Left cardiac atrium (tissue), 4 donors: ENCODE data around the gene HES6. TPM values are rescaled to one million over a fixed set of nuclear protein-coding genes. Genes with fewer than 3 reads are reported as not detected.
"Not testable (repeated sequence)": the region's sequence is repeated elsewhere in the genome, so short reads cannot be mapped to it uniquely, and the experiment has no call there.

Experiments
- ATAC-seq, 2 donors: fragments of 200-7000 bp; cut with Tn5 transposase; one replicate each; pipeline ENCODE4 v1.9.1; 2020; ENCODE audit warnings: mild to moderate bottlenecking in 2 of 2, moderate library complexity in 2 of 2
- DNase-seq: peaks from one replicate; pipeline ENCODE4 v3.0.0-alpha.2; 2020
- intact Hi-C, 2 donors: fragments of 100-400 bp; cut with DNase I; formaldehyde crosslinking; loops; one replicate each; pipeline versions ENCODE4 v1.14.1 to v1.15.1; 2022 to 2023
- total RNA-seq, 2 donors: library from RNA; stranded (reverse); fragmentation: NEBNext Ultra II Directional; extraction: Animal tissue kit (Norgen Biotek cat#: 25700); gene quantifications; one replicate each; pipeline ENCODE4 v1.2.1, GENCODE V29; 2021
- donor health status: DM: no; HTN: yes; CAD: no.
- donor health status: DM: no; HTN: yes; CAD: no; lungs with severe emphysema.
- donor health status: DM: yes; HTN: yes; CAD: no.
- donor health status: Dilated cardiomyopathy.

The HES6 gene
- total RNA-seq, 2 donors from 2014 or later, result 3.8 to 4.3 TPM

DNA sequence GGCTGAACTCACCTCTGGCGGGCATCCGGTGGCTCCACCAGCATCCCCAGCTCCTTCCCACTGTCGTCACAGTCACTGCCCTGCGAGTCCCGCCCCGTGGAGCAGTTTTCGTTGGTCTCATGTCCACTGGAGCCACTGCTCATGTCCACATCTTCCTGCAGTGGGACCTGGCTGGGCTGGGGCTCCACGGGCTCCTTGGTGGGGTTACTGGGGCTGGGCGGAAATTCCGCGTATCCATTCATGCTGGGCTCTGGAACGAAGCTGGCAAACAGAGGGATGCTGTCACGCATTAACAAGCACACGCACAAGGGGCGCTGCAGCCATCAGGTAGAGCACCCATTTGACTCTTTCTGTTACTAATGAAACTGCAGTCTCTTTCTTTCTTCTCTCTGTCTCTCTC is 37.9 kb upstream of the HES6 start:
- intact Hi-C loops, result no loop called here
- ATAC-seq (no peak), DNase-seq (no peak)

DNA sequence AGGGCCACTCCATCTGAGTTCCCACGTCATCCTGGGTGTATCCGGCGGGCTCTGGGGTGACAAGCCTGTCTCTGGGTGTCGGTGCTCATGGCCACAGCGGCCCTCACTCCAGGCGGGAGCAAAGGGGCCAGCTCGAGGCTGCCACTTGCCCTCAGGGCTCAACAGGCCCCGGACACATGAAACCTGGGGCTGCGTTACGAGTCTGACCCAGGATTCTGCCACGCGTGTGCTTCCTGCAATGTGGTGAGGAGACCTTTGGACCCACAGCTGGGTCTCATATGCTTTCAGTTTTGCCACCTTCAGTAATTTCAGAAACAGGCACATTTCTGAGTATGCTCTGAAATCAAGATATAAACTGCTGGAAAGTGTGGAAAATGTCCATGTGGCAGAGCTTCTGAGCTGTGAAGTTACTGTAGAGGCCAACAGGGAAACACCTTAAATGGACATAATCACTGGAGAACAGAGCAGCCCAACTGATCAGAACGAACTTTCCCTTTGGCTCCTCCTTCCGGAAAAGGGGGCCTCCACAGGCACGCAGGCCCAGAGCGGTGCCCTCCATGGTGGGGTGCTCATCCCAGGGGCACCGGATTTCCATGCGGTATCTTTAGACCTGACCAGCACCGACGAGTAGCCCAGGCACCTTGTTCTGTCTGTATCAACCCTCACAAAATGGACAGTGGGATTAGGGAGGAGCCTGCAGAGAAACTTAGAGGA is 34.5 kb upstream of the HES6 start:
- ATAC-seq, result no peak
- intact Hi-C loops, result no loop called here
- DNase-seq, result peak; percentile 13

- intact Hi-C loops, result not testable (repeated sequence)
These were observed 33.6 kb upstream of the HES6 start for GRCh38 chr2:238273433-238273832.

DNA sequence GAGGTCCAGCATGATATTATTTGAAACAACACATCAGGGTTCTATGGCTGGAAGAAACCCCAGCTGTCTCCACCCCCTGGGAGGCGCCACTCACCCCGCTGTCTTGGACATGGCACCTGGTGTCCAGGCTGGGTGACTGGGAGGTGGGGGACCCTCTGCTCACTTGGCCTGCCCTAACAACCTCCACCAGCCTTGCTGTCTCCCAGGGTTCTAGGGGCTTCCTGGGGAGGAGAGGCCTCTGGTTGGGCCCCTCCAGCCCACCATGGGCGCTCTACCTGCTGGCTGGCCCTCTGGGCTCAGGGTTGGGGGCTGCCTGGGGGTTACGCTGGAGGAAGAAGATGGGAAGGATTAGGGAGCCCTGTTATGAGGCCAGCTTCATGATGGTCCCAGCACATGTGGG is 32.3 kb upstream of the HES6 start:
- ATAC-seq (no peak), DNase-seq (peak; percentile 8)
- intact Hi-C loops, result no loop called here

More at GRCh38 chr2:238273433-238273832, 33.6 kb upstream of the HES6 start:
- DNase-seq, result peak; percentile 6
- not testable (repeated sequence) for ATAC-seq

GRCh38 chr2:238271686-238272085 is 31.8 kb upstream of the HES6 start:
- intact Hi-C loops, DNase-seq, ATAC-seq: not testable (repeated sequence)

- DNase-seq, result no peak
- intact Hi-C loops, result no loop called here
- no peak for ATAC-seq
These were observed 31.3 kb upstream of the HES6 start for GRCh38 chr2:238271061-238271554.

- intact Hi-C loops, result no loop called here
- ATAC-seq, result no peak
- peak; percentile 12 for DNase-seq
These were observed 30.8 kb upstream of the HES6 start for GRCh38 chr2:238270606-238271005.

DNA sequence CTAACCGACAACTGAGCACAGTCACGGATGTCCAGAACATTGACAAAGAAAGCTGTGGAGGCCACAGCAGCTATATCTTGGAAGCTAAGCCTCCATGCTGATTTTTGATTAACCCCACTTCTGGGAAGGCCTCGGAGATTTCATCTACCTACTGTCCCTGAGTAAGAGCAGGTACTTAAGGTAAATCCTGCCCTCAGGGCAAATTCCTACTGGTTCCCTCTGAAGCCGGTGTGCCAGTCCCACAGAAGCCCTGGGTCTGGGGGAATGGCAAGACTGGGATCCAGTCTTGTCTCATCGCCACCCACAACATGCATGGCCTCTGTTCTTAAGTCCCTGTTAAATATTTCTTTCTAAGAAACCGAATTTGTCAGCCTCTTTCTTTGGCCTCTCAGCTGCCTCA is 29.9 kb upstream of the HES6 start:
- peak; percentile 2 for DNase-seq
- intact Hi-C loops, result loop anchor here in 1 of 2 donors (10.0 kb wide), 1 partner anchor 345 kb away; no protein-coding TSS in a partner anchor
- ATAC-seq, result no peak

DNA sequence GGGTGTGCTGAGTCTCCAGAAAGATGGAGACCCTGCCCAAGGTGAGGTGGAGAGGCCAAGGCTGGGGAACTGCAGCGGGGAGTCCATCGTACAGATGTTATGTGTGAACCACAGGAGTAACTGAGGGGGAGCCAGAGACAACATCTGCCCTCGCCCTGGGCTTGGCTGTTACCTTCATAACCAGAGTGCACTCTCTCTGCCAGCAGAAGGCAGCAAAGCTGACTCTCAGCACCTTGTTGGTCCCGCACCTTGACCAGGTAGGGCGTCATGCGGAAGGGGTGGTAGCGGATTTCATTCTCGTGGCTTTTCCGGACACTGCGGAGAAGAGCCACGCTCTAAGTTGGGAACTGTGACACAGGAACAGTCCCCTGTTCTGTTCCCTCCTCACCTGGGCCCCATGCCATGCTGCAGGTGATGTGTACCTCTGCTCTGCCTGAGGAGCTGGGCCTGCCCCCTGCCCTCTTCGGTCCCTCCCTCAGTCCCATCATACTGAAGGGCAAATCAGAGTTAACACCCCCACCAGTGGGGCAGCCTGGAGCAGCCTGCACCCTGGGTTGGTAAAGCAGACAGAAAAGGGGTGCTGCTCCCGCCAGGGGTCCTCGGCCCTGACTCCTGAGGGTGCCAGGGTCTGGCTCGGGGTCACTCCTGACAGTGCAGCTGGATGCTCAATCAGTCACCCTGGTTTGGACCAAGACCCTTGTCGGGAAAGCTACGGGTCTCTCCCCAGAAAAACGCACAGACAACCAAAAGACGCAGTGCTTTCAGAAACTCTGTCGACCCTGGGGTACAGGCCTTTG is 28.2 kb upstream of the HES6 start:
- intact Hi-C loops, result loop anchor here in 1 of 2 donors (10.0 kb wide), 1 partner anchor 343 kb away; no protein-coding TSS in a partner anchor
- DNase-seq (peak; percentile 10), ATAC-seq (no peak)

GRCh38 chr2:238267341-238267710 is 27.5 kb upstream of the HES6 start:
- ATAC-seq, result no peak
- intact Hi-C loops, result loop anchor here in 1 of 2 donors (10.0 kb wide), 1 partner anchor 343 kb away; no protein-coding TSS in a partner anchor
- no peak for DNase-seq

DNA sequence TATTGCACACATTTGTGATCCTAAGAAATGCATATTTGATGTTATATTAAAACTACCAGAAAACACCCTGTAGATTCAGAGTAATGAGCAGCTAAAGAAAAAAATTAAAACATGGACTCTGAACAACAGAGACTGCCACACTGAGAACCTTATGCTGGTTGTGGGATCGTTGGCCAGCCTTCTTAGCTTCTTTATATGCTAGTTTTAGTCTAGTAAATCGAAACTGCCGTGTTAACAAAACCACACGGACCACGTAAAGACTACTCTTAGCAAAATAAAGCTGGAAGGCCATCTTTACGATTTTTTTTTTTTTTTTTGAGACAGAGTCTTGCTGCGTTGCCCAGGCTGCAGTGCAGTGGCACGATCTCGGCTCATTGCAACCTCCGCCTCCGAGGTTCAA is 25.8 kb upstream of the HES6 start:
- DNase-seq (no peak), ATAC-seq (no peak)
- intact Hi-C loops, result loop anchor here in 1 of 2 donors (10.0 kb wide), 1 partner anchor 341 kb away; no protein-coding TSS in a partner anchor

GRCh38 chr2:238264072-238264460 is 24.2 kb upstream of the HES6 start:
- DNase-seq (peak; percentile 20), ATAC-seq (no peak)
- intact Hi-C loops, result loop anchor here (5.0 to 10.0 kb wide), 2 partner anchors 339 to 407 kb away; partner anchors contain the start of gene RAMP1 (in 2 of the 2)

DNA sequence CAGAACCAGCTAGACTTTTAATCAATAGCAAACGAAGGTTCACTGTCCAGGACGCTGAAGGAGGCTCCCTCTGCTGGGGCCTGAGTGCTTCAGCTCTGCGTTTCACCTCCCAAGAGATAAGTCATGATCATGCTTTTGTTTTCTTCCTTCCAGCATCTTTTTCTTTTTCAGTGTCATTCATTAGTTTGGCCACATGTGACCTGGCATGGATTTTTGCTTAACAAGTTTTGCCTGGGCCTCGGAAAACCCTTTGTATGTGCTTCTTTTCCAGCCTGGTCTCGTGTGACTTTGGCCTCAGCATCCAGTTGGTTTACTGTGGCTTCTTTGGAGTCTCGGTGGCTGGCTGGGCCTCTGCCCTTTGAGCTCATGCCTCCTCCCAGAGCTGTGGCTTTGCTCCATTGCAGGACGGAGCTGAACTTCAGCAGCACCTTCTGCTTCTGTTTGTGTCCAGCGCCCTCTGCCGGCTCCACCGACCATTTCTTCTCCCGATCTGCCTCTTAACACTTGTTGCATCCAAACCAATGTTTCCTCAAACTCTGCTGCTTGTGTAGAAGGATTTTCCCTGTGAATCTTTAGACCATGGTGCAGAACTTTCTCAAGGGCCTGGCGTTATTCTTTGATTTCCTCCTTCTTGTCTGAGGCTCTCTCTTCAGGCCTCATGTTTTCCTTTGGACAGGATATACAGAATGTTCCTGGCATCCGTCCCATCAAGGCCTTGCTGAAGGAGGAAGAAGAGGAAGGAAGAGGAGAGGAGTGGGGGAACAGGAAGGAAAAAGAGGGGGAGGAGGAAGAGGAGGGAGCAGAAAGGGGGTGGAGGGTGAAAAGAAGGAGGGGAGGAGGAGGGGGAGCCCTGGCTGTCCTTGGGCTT is 23.6 kb upstream of the HES6 start:
- intact Hi-C loops, result loop anchor here (5.0 to 10.0 kb wide), 2 partner anchors 339 to 406 kb away; partner anchors contain the start of gene RAMP1 (in 2 of the 2)
- peak; percentile 92 for DNase-seq
- ATAC-seq, result peak; percentile 82 to 86

GRCh38 chr2:238262496-238263122 is 22.8 kb upstream of the HES6 start:
- intact Hi-C loops, result loop anchor here (5.0 to 10.0 kb wide), 2 partner anchors 338 to 405 kb away; partner anchors contain the start of gene RAMP1 (in 2 of the 2)
- DNase-seq (peak; percentile 12), ATAC-seq (no peak)

DNA sequence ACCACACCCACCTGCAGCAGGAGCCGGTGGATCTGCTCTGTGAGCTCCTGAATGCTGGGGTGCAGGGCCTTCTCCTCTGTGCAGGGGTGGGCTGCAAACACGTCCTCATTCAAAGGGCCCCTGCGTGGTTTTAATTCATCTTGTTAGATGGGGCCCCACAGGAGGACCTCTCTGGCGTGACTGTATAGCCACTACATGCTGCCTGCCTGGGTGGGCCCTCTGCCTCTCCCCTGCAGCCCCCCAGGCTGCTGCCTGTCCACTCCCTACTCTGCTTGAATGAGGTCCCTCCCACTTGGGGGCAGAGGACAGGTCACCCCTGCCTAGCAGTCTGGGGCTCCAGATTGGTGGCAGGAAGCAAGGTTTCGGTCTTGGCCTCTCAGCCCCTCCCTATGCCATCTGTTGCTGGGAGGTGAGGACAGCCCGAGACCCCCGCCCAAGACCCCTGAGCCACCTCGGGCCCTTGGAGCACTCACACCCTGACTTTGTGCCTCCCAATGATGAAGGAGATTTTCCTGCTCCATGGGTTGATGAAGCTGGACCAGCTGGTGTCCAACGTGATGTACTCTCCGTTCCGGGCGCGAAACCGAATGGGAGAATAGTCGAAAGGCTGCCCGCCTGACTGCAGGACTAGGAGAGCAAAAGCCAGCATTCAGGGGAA is 22.0 kb upstream of the HES6 start:
- DNase-seq (peak; percentile 9), ATAC-seq (no peak)
- intact Hi-C loops, result loop anchor here (5.0 to 10.0 kb wide), 2 partner anchors 337 to 405 kb away; partner anchors contain the start of gene RAMP1 (in 2 of the 2)

DNA sequence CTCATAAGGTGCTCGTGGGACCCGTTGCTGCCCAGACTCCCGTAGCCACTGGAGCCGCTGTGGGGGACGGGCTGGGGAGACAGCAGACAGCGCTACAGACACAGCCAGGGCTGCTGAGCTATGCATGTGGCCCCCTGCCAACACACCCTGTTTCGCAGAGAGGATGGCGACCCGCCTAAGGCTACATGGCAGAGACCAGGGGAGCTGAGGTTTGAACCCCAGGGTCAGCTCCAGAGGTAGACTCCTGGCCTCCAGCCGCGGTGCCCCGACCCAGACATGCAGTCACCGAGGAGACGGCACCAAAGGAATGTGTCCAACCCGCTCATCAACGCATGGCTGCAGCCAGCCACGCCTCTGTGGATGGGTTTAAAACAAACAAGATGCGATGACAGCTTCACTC is 21.0 kb upstream of the HES6 start:
- ATAC-seq (peak; percentile 37 to 58), DNase-seq (peak; percentile 42)
- intact Hi-C loops, result loop anchor here (5.0 to 10.0 kb wide), 2 partner anchors 336 to 404 kb away; partner anchors contain the start of gene RAMP1 (in 2 of the 2)
